Measurements from ENCODE around the gene OR11L1.

OR11L1 gene

GRCh38 chr1:247841796-247842195, at the start of gene OR11L1:
Gene OR11L1 (minus strand): TSS chr1:247841896. CDS start chr1:247841896, 0 bp downstream.
- DNase-seq: no peak

GRCh38 chr1:247884797-247885413, 43.2 kb upstream of the OR11L1 start:
- no peak for DNase-seq

- no peak for DNase-seq
These were observed 41.6 kb upstream of the OR11L1 start for GRCh38 chr1:247883346-247883745.

GRCh38 chr1:247865416-247865815, 23.7 kb upstream of the OR11L1 start:
- no peak for DNase-seq

- no peak for DNase-seq
These were observed 22.9 kb upstream of the OR11L1 start for GRCh38 chr1:247864644-247865043.

GRCh38 chr1:247862756-247863155, 21.1 kb upstream of the OR11L1 start:
- no peak for DNase-seq

- no peak for DNase-seq
These were observed 16.4 kb upstream of the OR11L1 start for GRCh38 chr1:247857985-247858619.

- DNase-seq: no peak
These were observed 15.6 kb upstream of the OR11L1 start, which contains the start of gene TRIM58 for GRCh38 chr1:247857069-247857984. Gene TRIM58 (plus strand): TSS chr1:247857187. CDS start chr1:247857247, 60 bp downstream.

- no peak for DNase-seq
These were observed 14.2 kb upstream of the OR11L1 start for GRCh38 chr1:247855911-247856310.

- no peak for DNase-seq
These were observed 13.3 kb upstream of the OR11L1 start for GRCh38 chr1:247854899-247855545.

- DNase-seq: no peak
These were observed 7.9 kb upstream of the OR11L1 start for GRCh38 chr1:247849616-247850015.

- DNase-seq: no peak
These were observed 6.7 kb upstream of the OR11L1 start for GRCh38 chr1:247848346-247848745.

- DNase-seq: no peak
These were observed 4.0 kb upstream of the OR11L1 start for GRCh38 chr1:247845693-247846017.

GRCh38 chr1:247845011-247845692, 3.5 kb upstream of the OR11L1 start:
- DNase-seq: no peak

- DNase-seq: no peak
These were observed 1.7 kb upstream of the OR11L1 start for GRCh38 chr1:247843411-247843810.

- no peak for DNase-seq
These were observed 878 bp downstream of the OR11L1 start for GRCh38 chr1:247840818-247841217.

- DNase-seq: no peak
These were observed 8.1 kb downstream of the OR11L1 start for GRCh38 chr1:247833601-247834000.

GRCh38 chr1:247829656-247830055, 12.0 kb downstream of the OR11L1 start:
- DNase-seq: no peak

- no peak for DNase-seq
These were observed 16.3 kb downstream of the OR11L1 start for GRCh38 chr1:247825362-247825761.

- no peak for DNase-seq
These were observed 17.7 kb downstream of the OR11L1 start, which contains the start of gene OR14A16 for GRCh38 chr1:247824023-247824422. Gene OR14A16 (minus strand): TSS chr1:247824119. CDS start chr1:247815729, 8,390 bp downstream.

- no peak for DNase-seq
These were observed 19.6 kb downstream of the OR11L1 start for GRCh38 chr1:247822060-247822459.

GRCh38 chr1:247812637-247813036, 29.1 kb downstream of the OR11L1 start:
- no peak for DNase-seq

- DNase-seq: no peak
These were observed 44.2 kb downstream of the OR11L1 start for GRCh38 chr1:247797518-247797917.

All from DMS79 treated with DMSO at 0.1 percent for 48 hours (cell line).